Esophagus muscularis mucosa (tissue), 3 donors: Measurements from ENCODE around the gene RNLS.

Experiments used
- POLR2A ChIP-seq: fragments of 450-650 bp; IDR thresholded peaks from one replicate; pipeline ENCODE4 v1.6.1; 2017; ENCODE audit warnings: antibody characterized with exemption, moderate library complexity, mild to moderate bottlenecking, low read depth
- TF ChIP-seq, protein P1 (sequence below), 3 experiments: fragments of 200-600 bp in 2 of 3; fragments of 450-650 bp in 1 of 3; sonication (generic) in 2 of 3; IDR thresholded peaks; one replicate each; pipeline ENCODE4 v1.5.1; 2017 to 2019; ENCODE audit warnings: antibody characterized with exemption in 3 of 3, mild to moderate bottlenecking in 2 of 3, moderate library complexity in 1 of 3

DNA sequence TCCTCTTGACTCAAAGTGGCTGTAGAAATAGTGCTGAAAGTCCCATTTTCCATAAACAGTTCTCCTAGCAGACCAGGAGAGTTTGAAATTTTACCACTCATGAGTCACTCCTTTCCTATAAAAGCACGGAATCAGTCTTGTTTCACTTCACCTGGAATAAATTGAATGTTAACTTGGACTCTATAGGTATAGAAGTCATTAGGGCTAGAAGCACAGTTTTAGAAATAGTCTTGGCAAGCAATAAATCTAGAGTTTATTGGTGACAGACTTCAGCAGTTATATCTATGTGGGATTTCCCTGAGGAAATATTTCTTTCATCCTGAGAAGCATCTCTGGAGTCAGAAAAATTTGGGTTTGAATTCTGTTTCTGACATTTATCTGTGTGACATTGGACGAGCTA lies 212.4 kb downstream of the RNLS start:
- TF ChIP-seq, protein P1, sequence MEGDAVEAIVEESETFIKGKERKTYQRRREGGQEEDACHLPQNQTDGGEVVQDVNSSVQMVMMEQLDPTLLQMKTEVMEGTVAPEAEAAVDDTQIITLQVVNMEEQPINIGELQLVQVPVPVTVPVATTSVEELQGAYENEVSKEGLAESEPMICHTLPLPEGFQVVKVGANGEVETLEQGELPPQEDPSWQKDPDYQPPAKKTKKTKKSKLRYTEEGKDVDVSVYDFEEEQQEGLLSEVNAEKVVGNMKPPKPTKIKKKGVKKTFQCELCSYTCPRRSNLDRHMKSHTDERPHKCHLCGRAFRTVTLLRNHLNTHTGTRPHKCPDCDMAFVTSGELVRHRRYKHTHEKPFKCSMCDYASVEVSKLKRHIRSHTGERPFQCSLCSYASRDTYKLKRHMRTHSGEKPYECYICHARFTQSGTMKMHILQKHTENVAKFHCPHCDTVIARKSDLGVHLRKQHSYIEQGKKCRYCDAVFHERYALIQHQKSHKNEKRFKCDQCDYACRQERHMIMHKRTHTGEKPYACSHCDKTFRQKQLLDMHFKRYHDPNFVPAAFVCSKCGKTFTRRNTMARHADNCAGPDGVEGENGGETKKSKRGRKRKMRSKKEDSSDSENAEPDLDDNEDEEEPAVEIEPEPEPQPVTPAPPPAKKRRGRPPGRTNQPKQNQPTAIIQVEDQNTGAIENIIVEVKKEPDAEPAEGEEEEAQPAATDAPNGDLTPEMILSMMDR (IDR thresholded peaks at IDR 0.05): no peak
- no peak for TF ChIP-seq POLR2A
